Measurements from ENCODE around the gene FUT2. TPM values are rescaled to one million over a fixed set of nuclear protein-coding genes. Genes with fewer than 3 reads are reported as not detected.

The FUT2 gene
- total RNA-seq, 4 donors from 2014 or later, result not detected

DNA sequence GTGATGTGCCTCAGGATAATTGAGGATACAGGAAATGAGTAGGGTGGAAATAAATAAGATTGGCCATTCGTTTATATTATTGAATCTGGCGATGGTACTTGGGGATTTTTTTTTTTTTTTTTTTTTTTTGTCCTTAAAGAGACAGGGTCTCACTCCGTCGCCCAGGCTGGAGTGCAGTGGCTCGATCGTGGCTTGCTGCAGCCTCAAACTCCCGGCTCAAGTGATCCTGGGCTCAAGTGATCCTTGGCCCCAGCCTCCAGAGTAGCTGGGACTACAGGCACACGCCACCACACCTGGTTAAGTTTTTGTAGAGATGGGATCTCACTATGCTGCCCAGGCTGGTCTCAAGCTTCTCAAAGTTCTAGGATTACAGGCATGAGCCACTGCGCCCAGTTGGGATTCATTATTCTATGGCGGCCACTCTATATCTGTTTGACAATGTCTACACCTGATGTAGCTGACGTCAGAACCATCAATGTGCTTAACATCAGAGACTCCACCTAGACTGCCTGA lies 26.5 kb downstream of the FUT2 start:
- peaks cover 0 to 45% (median 7%) of the 10 kb centered on the region in 4 donors for H3K36me3 ChIP-seq
- H3K4me1 ChIP-seq, result peaks cover 40 to 51% (median 47%) of the 10 kb centered on the region in 4 donors
- no peaks in the 10 kb centered on the region for H3K9me3 ChIP-seq
- H3K27me3 ChIP-seq, result no peaks in the 10 kb centered on the region
- TF ChIP-seq CTCF (IDR thresholded peaks at IDR 0.05) (no peak), EP300 (IDR thresholded peaks at IDR 0.05) (no peak), POLR2A (IDR thresholded peaks at IDR 0.05; ENCODE audit: low read depth) (no peak), POLR2AphosphoS5 (IDR thresholded peaks at IDR 0.05) (no peak)
- H3K27ac ChIP-seq (replicated peaks in 1 of 4), result no peak overlapping the region
- H3K4me3 ChIP-seq, result no peak overlapping the region
- 75% methylated on average over 8 of the region's 11 CpGs for WGBS
- no peak for DNase-seq (ENCODE audit: extremely low spot score)
- intact Hi-C loops (cut with DNase I), result no loop called here

GRCh38 chr19:48724796-48725753 lies 29.3 kb downstream of the FUT2 start:
- intact Hi-C loops (cut with DNase I), result no loop called here

DNA sequence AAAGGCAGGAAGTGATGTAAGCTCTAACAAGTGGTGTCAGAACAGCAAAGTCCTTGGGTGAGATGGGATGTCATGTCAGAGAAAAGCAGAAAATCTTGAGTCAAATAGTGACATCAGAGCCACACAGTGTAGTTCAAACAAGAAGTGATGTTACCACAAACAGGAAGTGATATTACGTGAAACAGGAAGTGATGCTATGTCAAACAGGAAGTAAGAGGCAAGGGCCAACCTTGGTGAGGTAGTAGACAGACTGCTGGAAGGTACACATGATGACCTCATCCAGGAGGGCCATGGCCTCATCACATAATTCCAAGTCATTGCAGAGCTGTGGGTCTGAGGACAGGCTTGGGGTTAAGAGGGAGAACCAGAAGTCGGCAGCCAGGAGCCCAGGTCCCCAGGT lies 30.8 kb downstream of the FUT2 start:
- 67% methylated on average over 1 of the region's 2 CpGs for WGBS
- no peaks in the 10 kb centered on the region for H3K9me3 ChIP-seq
- no peak for DNase-seq (ENCODE audit: extremely low spot score)
- intact Hi-C loops (cut with DNase I), result no loop called here
- TF ChIP-seq CTCF (IDR thresholded peaks at IDR 0.05) (no peak), EP300 (IDR thresholded peaks at IDR 0.05) (no peak), POLR2AphosphoS5 (IDR thresholded peaks at IDR 0.05) (no peak), POLR2A (IDR thresholded peaks at IDR 0.05; ENCODE audit: low read depth) (no peak)
- peaks cover 16 to 31% (median 21%) of the 10 kb centered on the region in 4 donors for H3K4me1 ChIP-seq
- peak overlapping the region; percentile 25 to 78 (median 62) for H3K27ac ChIP-seq (replicated peaks in 1 of 4)
- peaks cover 0 to 75% (median 7%) of the 10 kb centered on the region in 4 donors for H3K36me3 ChIP-seq
- no peak overlapping the region for H3K4me3 ChIP-seq
- peaks cover 0 to 25% (median 0%) of the 10 kb centered on the region in 4 donors for H3K27me3 ChIP-seq

More at GRCh38 chr19:48724796-48725753, 29.3 kb downstream of the FUT2 start:
- H3K27me3 ChIP-seq, result peaks cover 0 to 18% (median 0%) of the 10 kb centered on the region in 4 donors
- H3K9me3 ChIP-seq, result no peaks in the 10 kb centered on the region
- peaks cover 0 to 65% (median 7%) of the 10 kb centered on the region in 4 donors for H3K36me3 ChIP-seq
- H3K4me3 ChIP-seq, result no peak overlapping the region
- peaks cover 22 to 41% (median 29%) of the 10 kb centered on the region in 4 donors for H3K4me1 ChIP-seq
- WGBS, result 40% methylated on average over 11 of the region's 11 CpGs
- DNase-seq (ENCODE audit: extremely low spot score), result no peak
- TF ChIP-seq POLR2AphosphoS5 (IDR thresholded peaks at IDR 0.05) (peak; percentile 46 to 66), EP300 (IDR thresholded peaks at IDR 0.05) (no peak)
- peak overlapping the region; percentile 67 to 78 (median 70) for H3K27ac ChIP-seq (replicated peaks in 1 of 4)

DNA sequence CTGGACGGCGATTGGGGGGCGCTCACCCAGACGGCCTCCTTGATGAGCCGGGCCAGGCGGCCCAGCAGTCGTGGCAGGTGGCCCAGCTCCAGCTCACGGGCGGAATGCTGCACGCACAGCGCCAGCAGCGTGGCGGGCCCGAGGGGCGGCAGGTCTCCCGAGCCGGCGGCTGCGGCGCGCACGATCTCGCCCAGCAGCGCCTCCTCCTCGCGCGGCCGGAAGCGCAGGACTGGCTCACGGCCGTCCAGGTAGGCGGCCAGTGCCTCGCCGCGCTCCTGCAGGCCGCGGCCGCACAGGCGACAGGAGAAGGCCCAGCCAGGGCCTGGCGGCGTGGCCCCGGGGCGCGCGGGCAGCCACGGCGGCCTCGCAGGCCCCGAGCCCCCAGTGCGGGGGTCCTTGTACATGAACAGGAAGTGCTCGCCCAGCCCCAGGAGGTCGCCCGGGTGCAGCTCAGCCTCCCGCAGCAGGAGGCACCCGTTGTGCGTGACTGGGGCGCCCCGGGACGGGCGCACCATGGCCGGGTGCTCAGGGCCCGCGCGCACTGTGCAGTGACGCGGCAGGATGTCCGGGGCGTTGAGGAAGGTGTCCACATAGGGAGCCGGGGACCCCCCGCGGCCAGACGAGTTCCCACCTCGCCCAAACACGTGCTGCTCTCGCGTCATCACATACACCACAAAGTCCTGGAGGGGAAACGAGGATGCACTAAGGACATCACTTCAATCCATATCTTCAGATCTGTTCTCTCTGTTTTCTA lies 33.3 kb downstream of the FUT2 start:
- DNase-seq (ENCODE audit: extremely low spot score), result no peak
- Histone ChIP-seq H3K4me3 (peak overlapping the region; percentile 7 to 47 (median 34)), H3K27me3 (peaks cover 0 to 25% (median 0%) of the 10 kb centered on the region in 4 donors), H3K4me1 (peaks cover 12 to 27% (median 17%) of the 10 kb centered on the region in 4 donors), H3K36me3 (peaks cover 0 to 74% (median 3%) of the 10 kb centered on the region in 4 donors), H3K27ac (replicated peaks in 1 of 4) (peak overlapping the region in 2 of 4 donors; percentile 60 to 67), H3K9me3 (no peaks in the 10 kb centered on the region)
- 46% methylated on average over 20 of the region's 77 CpGs for WGBS
- intact Hi-C loops (cut with DNase I), result no loop called here
- TF ChIP-seq CTCF (IDR thresholded peaks at IDR 0.05) (peak in 1 of 3 experiments; percentile 21), POLR2A (IDR thresholded peaks at IDR 0.05; ENCODE audit: low read depth) (no peak), EP300 (IDR thresholded peaks at IDR 0.05) (no peak), POLR2AphosphoS5 (IDR thresholded peaks at IDR 0.05) (no peak)

Measured in esophagus muscularis mucosa (tissue), 4 donors.